Measurements from ENCODE around the gene CEP95. TPM values are rescaled to one million over a fixed set of nuclear protein-coding genes. Genes with fewer than 3 reads are reported as not detected.

CEP95 gene
- total RNA-seq, 1 experiment from 2014 or later: 57.2 TPM

GRCh38 chr17:64533784-64534183, 27.0 kb downstream of the CEP95 start:
- Mint-ChIP-seq H3K27ac (ENCODE audit: low read depth, unreplicated experiment) (peak overlapping the region; percentile 31), H3K27me3 (ENCODE audit: insufficient read depth, unreplicated experiment) (no peaks in the 10 kb centered on the region), H3K4me1 (ENCODE audit: insufficient read depth, unreplicated experiment) (peaks cover 5% of the 10 kb centered on the region), H3K36me3 (ENCODE audit: insufficient read depth, unreplicated experiment) (peaks cover 100% of the 10 kb centered on the region), H3K4me3 (ENCODE audit: unreplicated experiment) (no peak overlapping the region), H3K9me3 (ENCODE audit: unreplicated experiment) (no peaks in the 10 kb centered on the region)
- no peak for DNase-seq (ENCODE audit: unreplicated experiment)
- BruUV-seq (replicated peaks): no TSS peak
- no peak for TF ChIP-seq CTCF (IDR thresholded peaks at IDR 0.05; ENCODE audit: unreplicated experiment)
- CTCF ChIA-PET: interaction anchor here (0.6 to 0.9 kb wide), 3 partner anchors 11 to 115 kb away, joined by 3 to 4 read pairs (median 4); no protein-coding TSS in a partner anchor
- POLR2A ChIA-PET: interaction anchor here (1.8 to 6.0 kb wide), 2 partner anchors 10 to 27 kb away, joined by 9 to 32 read pairs; partner anchors contain the start of genes CEP95 and DDX5
- intact Hi-C loops (cut with micrococcal nuclease): no loop called here

GRCh38 chr17:64534187-64534586, 27.4 kb downstream of the CEP95 start:
- CTCF ChIA-PET: interaction anchor here (0.8 to 0.9 kb wide), 2 partner anchors 10 to 115 kb away, joined by 4 read pairs; no protein-coding TSS in a partner anchor
- Mint-ChIP-seq H3K27ac (ENCODE audit: low read depth, unreplicated experiment) (no peak overlapping the region), H3K9me3 (ENCODE audit: unreplicated experiment) (no peaks in the 10 kb centered on the region), H3K4me3 (ENCODE audit: unreplicated experiment) (no peak overlapping the region), H3K27me3 (ENCODE audit: insufficient read depth, unreplicated experiment) (no peaks in the 10 kb centered on the region), H3K4me1 (ENCODE audit: insufficient read depth, unreplicated experiment) (peaks cover 8% of the 10 kb centered on the region), H3K36me3 (ENCODE audit: insufficient read depth, unreplicated experiment) (peaks cover 100% of the 10 kb centered on the region)
- POLR2A ChIA-PET: interaction anchor here (0.6 to 1.8 kb wide), 2 partner anchors 10 to 31 kb away, joined by 3 to 5 read pairs; no protein-coding TSS in a partner anchor
- no TSS peak for BruUV-seq (replicated peaks)
- DNase-seq (ENCODE audit: unreplicated experiment): peak; percentile 7
- intact Hi-C loops (cut with micrococcal nuclease): no loop called here
- no peak for TF ChIP-seq CTCF (IDR thresholded peaks at IDR 0.05; ENCODE audit: unreplicated experiment)

- intact Hi-C loops (cut with micrococcal nuclease): no loop called here
- DNase-seq (ENCODE audit: unreplicated experiment): no peak
- Mint-ChIP-seq H3K4me1 (ENCODE audit: insufficient read depth, unreplicated experiment) (peaks cover 8% of the 10 kb centered on the region), H3K27me3 (ENCODE audit: insufficient read depth, unreplicated experiment) (no peaks in the 10 kb centered on the region), H3K36me3 (ENCODE audit: insufficient read depth, unreplicated experiment) (peaks cover 100% of the 10 kb centered on the region), H3K27ac (ENCODE audit: low read depth, unreplicated experiment) (no peak overlapping the region), H3K4me3 (ENCODE audit: unreplicated experiment) (no peak overlapping the region), H3K9me3 (ENCODE audit: unreplicated experiment) (no peaks in the 10 kb centered on the region)
- ChIA-PET CTCF (interaction anchor here (0.5 to 0.9 kb wide), 3 partner anchors 19 to 114 kb away, joined by 3 to 5 read pairs (median 4); no protein-coding TSS in a partner anchor), POLR2A (interaction anchor here (1.8 kb wide), 1 partner anchor 9 kb away, joined by 5 read pairs; no protein-coding TSS in a partner anchor)
- no TSS peak for BruUV-seq (replicated peaks)
- no peak for TF ChIP-seq CTCF (IDR thresholded peaks at IDR 0.05; ENCODE audit: unreplicated experiment)
Measured at GRCh38 chr17:64535357-64535756, 28.6 kb downstream of the CEP95 start.

- intact Hi-C loops (cut with micrococcal nuclease): no loop called here
- Mint-ChIP-seq H3K9me3 (ENCODE audit: unreplicated experiment) (no peaks in the 10 kb centered on the region), H3K36me3 (ENCODE audit: insufficient read depth, unreplicated experiment) (peaks cover 89% of the 10 kb centered on the region), H3K27ac (ENCODE audit: low read depth, unreplicated experiment) (no peak overlapping the region), H3K27me3 (ENCODE audit: insufficient read depth, unreplicated experiment) (no peaks in the 10 kb centered on the region), H3K4me1 (ENCODE audit: insufficient read depth, unreplicated experiment) (peaks cover 4% of the 10 kb centered on the region), H3K4me3 (ENCODE audit: unreplicated experiment) (no peak overlapping the region)
- no TSS peak for BruUV-seq (replicated peaks)
- POLR2A ChIA-PET: no interaction called here
- TF ChIP-seq CTCF (IDR thresholded peaks at IDR 0.05; ENCODE audit: unreplicated experiment): no peak
- CTCF ChIA-PET: interaction anchor here (0.5 kb wide), 1 partner anchor 62 kb away, joined by 3 read pairs; no protein-coding TSS in a partner anchor
- DNase-seq (ENCODE audit: unreplicated experiment): no peak
Measured at GRCh38 chr17:64536913-64537312, 30.1 kb downstream of the CEP95 start.

Data from MCF 10A (cell line).